Pons (tissue), 1 donor: Measurements from ENCODE around the gene DOCK1.

Experiments
- DNase-seq: peaks from one replicate; pipeline ENCODE4 v3.0.0-alpha.2; 2016; ENCODE audit warnings: low spot score

Gene DOCK1

DNA sequence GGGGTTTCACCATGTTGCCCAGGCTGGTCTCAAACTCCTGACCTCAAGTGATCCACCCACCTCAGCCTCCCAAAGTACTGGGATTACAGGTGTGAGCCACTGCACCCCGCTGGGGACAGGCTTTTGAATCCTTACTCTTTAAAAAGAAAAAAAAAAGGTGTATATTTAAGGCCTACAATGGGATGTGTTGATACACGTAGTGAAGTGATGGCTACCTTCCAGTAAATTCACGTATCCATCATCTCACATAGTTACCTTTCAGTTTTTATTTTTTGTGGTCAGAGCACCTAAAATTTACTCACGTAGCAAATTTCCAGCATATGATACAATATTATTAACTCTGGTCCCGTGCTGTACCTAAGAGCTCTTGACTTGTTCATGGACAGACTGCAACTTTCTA lies 410.7 kb downstream of the DOCK1 start:
- DNase-seq: no peak

DNA sequence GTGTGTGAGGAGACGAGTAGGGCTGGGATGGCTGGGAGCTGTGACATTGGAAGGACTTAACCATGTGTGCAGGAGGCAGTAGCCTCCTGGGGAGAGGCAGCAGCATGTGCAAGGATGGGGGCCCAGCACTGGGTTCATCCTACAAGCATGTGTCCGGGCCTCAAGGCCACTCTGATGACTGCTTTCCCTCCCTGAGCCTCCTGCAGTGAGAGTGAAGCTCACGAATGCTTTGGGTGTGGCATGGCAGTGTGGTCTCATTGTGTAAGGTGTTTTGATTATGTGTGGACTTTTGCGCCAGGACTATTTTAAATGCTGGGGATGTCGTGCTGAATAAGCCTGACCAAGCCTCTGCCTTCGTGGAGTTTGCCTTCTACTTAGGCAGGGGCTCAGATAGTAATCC lies 413.2 kb downstream of the DOCK1 start:
- DNase-seq: no peak

DNA sequence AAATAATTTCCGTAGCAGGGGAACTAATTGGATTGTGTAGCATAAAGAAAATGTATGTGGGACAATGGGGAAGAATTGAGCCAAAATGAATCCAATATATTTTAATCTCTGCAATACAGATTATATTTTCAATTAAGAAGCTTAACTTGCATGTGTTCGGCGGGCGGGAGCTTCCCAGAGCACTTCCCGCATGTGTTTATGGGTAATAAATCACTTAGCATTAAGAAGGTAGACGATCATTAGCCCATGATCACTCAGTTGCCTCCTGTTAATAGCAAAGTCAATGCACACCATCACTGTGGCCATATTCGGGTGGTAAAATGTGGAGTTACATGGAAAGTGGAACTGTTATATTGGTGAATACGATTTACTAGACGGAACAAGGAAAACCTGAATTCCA lies 414.0 kb downstream of the DOCK1 start:
- no peak for DNase-seq

DNA sequence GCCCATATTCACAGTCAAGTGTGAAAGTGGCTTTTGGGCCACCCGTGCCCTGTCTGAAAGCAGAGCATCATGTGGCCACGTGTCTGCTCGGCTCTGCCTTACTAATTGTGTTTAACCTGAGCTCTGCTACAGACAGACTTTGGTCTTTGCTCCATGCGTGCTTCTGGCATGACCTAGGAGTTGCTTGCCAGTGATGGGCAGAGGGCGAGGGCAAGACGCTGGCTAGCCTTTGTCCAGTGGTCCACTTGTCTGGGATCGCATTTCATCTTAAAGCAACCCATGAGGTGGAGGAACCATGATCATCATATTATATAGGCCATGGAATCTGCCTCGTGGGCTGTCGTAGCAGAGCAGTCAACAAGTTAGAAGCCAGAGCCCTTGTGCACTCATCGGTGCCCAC lies 414.5 kb downstream of the DOCK1 start:
- no peak for DNase-seq

DNA sequence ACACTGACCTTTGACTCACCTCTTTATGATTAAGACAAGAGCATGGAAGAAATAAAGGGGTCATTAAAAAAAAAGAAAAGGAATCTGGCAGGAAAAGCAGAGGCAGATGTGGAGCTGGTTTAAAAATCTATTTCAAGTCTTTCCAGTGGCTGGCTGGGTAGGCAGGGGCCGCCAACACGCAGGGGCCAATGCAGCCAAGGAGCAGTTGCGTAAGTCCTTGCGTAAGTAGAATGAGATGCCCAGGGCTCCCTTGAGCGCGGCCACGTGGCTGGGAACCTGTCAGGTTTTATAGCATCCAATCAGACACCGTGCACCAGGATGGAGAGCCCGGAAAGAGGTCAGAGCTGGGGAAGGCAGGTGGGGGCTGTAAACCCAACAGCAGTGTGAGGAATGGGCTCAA lies 414.9 kb downstream of the DOCK1 start:
- DNase-seq: no peak

DNA sequence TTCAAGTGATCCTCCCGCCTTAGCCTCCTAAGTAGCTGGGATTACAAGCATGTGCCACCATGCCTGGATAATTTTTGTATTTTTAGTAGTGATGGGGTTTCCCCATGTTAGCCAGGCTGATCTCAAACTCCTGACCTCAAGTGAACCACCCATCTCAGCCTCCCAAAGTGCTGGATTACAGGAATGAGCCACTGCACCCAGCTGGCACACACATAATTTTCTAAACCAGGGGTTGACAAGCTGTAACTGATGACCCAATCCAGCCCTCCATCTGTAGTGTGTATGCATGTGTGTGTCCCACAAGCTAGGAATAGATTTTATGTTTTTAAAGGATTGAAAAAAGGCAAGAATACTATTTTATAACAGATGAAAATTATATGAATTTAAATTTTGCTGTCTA lies 417.1 kb downstream of the DOCK1 start:
- no peak for DNase-seq

DNA sequence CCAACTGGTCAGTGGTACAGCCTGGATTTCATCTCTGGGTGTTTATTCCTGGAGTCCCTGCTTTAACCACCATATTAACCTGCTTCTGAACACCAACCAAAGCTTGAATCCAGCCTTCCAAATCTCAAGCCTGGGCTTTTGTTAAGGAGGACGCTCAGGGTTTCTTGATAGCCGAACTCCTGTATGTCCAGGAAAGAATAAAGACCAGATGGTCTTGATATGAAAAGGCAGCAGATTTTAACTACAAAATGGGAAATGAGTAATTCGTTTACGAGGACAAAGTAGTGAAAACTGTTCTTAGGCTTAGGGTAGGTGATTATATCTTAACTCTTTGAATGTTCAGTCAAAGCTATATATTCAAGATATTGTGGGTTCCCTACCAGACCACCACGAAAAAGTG lies 420.3 kb downstream of the DOCK1 start:
- DNase-seq: no peak

DNA sequence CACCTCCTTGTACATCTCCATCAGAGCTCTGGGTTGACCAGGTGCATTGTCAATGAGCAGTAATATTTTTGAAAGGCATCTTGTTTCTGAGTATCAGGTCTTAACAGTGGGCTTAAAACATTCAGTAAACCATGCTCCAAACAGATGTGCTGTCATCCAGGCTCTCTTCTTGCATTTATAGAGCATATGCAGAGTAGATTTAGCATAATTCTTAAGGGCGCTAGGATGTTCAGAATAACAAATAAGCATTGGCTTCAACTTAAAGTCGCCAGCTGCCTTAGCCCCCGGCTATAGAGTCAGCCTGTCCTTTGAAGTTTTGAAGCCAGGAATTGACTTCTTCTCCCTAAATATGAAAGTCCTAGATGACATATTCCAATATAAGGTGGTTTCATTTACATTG lies 421.7 kb downstream of the DOCK1 start:
- no peak for DNase-seq

DNA sequence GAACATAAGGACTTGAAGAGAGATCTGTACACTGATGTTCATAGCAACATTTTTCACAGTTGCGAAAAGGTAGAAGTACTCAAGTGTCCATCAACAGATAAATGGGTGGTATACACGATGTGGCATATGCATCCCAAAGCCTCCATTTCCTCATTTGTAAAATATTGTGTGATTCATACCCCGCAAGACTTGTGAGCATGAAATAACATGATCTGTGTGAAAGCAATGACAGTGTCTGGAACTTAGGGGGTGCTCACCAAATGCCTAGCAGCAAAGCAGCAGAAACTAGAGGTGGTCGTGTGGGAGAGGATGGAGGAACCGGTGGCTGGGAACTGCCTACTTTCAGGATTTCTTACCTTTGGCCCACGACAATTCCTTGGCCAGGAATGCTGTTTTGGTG lies 426.5 kb downstream of the DOCK1 start:
- no peak for DNase-seq

DNA sequence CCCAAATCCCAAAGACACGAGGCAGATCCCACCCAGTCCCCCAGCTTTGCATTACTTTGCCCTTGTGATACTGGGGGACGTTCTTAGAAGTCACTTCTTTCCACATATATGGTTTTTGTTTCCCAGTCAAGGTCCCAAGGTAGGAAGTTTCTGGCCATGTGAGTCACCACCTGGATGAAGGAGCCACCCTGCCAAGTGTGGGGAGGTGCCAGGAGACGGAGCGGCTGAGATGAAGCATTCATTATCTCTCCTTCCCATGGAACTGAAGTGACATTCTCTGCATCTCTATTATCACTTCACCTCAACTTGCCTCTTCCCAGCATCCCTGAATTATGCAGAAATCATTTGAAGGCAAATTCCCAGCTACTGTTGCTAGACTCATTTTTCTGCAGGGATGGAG lies 427.4 kb downstream of the DOCK1 start:
- no peak for DNase-seq

DNA sequence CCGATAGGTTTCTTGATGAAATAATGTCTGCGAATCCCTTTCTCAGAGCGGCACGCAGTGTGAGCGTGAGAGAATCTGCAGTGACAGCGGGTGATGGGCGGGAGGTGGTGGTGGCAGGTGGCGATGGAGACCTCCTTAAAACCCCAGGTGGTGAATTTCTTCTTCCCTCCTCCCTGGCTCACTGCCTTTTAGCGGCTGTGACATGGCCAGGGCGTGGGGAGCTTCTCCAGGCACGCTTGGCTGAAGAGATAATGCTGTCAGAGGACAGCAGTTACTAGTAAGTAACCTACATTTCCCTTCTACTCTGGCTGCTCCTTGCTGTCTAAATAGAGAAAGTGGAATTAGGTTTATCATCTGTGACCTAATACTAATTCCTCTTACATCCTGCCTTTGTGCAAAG lies 432.6 kb downstream of the DOCK1 start:
- no peak for DNase-seq

DNA sequence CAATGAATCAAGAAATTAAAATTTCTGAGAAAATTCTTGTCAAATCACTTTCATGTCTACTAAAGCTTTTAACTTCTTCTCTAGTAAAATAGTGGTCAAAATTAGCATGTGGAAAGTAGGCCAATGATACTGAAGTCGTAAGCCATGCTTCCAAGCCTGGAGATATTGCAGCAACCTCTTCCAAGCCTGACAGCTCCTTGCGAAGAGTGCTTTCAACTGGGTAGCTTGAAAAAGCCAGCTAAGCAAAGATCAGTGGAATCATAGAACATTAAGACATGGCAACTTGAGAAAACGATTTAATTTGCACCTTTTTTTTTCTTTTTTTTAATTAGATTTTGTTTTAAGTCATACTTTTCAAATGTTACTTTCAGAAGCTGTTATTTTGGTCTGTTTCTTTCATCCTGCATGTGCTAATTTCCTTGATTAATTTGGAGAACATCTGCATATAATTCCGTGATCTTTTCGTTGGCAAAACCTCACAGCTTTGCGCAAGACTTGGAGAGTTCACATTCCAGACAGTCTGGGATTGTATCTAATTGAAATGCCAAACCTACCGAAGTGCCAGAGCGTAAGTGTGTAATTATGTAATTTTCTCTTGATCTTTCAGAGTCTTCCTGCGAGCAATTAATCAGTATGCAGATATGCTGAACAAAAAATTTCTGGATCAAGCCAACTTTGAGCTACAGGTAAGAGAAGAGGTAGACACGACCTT lies 433.3 kb downstream of the DOCK1 start:
- no peak for DNase-seq

DNA sequence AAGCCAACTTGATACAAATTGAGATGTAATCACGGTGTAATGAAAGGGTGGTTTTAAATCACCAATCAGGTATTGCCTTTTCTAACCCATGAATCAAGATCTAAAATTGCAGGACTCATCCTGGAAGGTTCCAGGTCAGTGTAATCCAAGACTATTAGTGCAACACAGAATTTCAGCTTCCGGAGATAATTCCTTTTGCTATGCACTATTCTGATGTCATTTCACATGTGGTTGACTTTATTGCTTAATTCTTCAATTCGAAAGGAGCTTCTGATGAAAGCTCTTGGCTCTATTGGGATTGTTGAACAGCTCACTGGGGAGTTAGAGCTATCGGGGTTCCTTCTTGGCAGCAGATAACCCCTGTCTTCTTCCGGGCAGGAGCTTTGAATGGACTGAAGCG lies 438.6 kb downstream of the DOCK1 start:
- no peak for DNase-seq

DNA sequence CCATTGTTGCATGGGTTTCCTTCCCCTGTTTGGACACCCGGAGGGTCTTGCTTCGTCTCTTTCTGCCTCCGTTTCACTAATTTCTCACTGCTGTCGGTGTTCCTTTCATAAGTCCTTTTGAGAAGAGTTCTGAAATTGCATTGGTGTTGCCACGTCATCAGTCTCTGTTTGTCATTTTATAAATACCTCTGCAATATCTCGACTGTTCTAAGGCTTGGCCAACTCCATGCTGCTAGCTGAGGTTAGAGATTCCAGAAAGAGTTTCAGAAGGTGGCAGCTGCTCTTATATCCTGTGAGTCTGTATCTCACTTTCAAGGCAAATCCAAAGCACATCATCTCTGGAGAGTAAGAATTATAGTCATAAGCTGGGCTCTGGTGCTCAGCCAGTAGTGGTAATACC lies 439.1 kb downstream of the DOCK1 start:
- no peak for DNase-seq

DNA sequence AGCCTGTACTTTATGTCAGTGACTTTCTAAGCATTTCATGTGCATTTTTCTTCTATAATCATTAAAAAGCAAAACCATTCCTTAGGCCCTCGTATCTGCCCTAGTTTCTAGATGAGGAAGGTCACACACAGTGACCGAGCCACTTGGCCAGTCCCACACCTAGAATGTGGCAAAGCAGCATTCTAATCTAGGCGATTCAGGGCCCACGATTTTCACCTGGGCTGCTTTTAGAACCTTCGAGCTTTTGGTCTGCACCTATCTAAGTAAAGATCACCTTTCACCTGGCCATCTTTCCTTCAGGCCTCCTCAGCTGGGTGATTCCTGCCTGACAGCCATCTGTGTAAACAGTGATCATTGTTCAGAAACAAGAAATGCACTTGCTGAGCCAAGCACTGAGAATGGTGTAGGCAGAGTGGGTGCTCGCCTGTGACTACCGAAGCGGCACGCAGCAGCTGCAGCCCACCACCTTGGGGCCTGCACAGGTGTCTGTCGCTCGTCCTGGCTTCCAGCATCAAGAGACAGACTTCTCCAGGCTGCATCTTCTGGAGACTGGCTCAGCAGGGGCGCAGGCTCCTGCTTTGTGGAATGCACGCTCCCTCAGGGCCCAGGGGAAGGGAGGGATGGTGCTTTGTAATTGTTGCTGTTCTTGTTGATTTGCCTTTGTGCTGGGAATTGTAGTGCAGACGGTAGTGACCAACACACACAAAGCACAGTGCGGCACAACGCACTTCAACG lies 440.2 kb downstream of the DOCK1 start:
- DNase-seq: no peak

DNA sequence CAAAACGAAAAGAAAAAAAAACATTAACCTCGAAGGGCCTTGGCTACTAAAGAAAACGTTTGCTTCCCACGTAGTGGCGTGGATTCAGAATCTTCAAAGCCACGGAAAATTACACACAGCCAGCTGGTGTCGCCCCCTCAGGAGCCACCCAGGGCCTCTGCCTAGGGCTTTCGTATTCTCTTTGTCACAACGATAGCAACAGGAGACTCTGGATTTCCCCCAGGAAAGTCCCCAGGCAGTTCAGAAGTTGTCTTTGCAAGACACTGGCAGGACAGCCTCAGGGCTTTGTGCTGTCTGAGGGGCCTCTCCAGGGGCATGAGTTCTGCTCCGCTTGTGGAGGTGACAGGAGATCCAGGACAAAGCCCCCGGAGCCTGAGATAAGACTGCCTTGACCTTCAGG lies 441.4 kb downstream of the DOCK1 start:
- no peak for DNase-seq

DNA sequence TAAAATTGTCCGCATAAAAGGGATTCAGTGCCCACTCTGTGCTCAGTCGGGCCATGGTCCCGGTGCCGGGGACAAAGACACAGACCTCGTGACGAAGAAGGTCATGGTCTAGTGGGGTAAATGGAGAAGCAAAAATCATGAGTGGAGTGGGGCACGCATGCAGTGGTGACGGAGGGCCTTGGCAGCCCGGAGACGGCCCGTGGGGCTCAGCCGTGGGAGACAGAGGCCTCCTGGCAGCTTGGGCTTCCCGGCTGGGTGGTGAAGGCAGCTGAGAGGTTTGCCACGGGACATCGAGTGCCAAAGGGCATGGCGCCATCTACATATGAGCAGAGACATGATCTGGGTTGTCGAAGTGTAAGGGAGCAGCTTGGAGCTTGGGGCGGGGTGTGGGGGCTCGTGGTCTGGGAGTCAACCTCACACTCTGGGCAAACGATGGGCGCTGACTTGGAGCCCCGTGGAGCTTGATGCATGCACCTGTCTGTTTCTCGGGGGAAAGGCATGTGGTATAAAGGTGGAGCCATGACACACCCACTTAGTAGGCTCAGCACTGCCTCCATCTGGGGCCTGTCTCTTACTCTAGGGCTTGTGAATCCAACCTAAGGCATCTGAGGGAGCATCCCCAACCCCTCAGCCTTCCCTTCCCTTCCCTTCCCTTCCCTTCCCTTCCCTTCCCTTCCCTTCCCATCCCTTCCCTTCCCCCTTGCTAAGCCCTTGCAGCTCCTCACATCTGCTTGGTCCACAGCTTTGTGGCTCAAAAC lies 442.2 kb downstream of the DOCK1 start:
- no peak for DNase-seq

DNA sequence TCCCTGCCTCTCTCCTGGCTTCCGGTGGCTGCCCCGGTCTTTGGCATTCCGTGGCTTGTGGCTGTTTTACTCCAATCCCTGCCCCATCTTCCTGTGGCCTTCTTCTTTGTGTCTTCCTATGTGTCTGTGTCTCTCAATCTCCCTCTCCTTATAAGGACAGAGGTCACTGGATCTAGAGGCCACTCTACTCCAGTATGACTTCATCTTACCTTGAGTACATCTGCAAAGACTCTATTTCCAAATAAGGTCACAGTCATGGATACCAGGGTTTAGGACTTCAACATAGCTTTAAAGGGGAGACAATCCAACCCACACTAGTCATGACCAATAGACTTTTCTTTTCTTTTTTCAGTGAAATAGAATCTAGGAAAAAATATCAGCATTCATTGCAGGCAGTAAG lies 444.5 kb downstream of the DOCK1 start:
- DNase-seq: no peak

DNA sequence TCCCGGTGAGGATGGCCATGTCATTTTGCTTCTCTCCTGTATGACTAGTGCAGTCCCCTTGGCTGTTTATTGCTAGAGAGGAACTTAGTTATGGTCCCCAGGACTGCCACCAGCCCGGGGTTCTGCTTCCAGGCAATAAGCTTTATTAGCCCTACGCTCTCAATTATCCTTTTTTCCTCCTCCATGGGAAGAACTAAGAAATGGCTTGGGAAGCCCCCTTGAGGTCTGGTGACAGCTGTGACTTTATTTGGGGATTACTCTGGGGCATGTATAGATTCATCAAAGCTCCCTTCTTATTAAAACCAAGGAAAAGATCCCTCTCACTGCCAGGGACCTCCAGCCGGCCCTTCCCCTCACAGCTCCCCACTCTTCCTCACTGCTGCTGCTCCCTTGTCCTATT lies 446.3 kb downstream of the DOCK1 start:
- no peak for DNase-seq

DNA sequence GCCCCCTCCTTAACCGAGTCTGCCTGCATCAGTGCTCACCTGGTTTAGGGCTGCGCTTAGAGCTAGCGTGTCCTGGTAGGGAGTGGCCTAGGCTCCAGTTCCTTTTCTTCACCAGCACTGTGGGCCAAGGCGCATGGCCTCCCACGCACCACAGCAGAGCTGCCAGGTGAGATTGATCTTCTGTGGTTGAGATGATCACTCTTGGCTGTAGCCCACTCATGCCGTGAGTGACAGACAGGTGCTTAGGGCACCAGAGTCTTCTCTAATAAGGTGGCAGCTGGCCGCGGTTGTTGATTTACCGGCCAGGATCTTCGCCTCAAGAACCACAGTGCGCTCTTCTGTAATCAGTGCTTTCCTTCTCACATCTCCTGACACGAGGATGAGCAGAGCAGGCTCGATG lies 448.3 kb downstream of the DOCK1 start:
- no peak for DNase-seq

DNA sequence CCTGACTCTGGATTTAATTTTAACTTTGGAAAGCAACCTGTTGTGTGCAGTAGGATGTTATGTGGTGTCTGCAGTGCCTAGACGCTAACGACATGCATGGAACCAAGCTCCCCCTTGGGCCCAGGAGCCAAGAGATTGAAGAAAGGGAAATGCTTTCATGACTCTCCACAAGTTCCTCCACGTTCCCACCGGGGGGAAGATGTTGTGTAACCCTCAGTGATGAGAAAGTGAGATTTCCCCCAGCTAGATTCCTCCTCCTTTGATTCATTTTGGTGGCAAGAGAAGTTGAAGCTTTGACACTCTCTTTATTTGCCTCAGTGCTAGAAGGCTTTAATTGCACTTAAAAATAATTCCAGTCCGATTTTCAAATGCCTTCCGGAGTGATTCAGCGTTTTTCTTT lies 449.0 kb downstream of the DOCK1 start:
- DNase-seq: no peak

DNA sequence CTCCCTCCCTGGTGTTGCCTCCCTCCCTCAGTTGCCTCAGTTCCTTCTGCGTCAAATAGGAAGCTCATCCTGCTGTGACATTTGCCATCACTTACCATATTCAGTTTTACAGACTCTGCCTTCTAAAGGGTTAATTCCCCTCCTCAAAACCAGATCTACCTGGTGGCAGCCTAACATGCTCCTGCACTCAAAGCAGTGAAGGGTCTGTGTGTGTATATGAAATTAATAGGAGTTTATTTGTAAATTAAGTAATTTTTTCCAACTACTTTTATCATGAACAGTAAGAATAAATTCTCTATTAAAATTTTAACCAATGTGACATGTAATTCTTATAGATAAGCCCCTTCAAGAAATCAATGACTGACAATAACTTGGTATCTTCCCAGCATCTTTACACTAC lies 449.8 kb downstream of the DOCK1 start:
- DNase-seq: no peak

DNA sequence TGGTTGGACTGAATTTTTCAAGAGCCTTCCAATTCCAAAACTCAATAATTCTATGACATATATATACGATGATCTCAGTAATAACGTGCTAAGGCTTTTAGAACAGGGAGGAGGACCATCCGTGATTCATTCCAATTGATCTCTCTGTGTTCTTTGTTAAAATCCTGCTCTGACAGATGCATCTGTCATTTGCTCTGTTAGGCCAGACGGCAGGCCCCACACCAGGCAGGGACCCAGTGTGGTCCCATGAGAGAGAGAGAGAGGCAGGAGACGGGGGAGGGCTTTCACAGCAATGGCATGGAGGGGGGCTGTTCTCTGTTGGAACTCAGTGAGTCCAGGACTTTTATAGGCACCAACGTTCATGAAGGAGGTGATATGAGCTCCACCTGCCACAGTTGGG lies 451.1 kb downstream of the DOCK1 start:
- no peak for DNase-seq
